SU-DHL-6 (cell line): ENCODE data around the gene CLEC2D.

Experiments
- EZH2phosphoT487 ChIP-seq: fragments of 200-600 bp; sonication (generic), shearing (Covaris generic); conservative IDR thresholded peaks from 2 replicates; pipeline ENCODE4 v1.6.1; 2018; ENCODE audit warnings: mild to moderate bottlenecking, antibody characterized with exemption, low read length, moderate library complexity, mixed read lengths
- TF ChIP-seq, protein P1 (sequence below): fragments of 200-600 bp; sonication (generic); IDR thresholded peaks from one replicate; pipeline ENCODE4 v1.5.1; 2017; ENCODE audit warnings: antibody characterized with exemption, mild to moderate bottlenecking, low read length, moderate library complexity; ENCODE audit not compliant: insufficient read depth, poor library complexity, severe bottlenecking

GRCh38 chr12:9698681-9699080, 29.2 kb downstream of the CLEC2D start:
- TF ChIP-seq, protein P1, sequence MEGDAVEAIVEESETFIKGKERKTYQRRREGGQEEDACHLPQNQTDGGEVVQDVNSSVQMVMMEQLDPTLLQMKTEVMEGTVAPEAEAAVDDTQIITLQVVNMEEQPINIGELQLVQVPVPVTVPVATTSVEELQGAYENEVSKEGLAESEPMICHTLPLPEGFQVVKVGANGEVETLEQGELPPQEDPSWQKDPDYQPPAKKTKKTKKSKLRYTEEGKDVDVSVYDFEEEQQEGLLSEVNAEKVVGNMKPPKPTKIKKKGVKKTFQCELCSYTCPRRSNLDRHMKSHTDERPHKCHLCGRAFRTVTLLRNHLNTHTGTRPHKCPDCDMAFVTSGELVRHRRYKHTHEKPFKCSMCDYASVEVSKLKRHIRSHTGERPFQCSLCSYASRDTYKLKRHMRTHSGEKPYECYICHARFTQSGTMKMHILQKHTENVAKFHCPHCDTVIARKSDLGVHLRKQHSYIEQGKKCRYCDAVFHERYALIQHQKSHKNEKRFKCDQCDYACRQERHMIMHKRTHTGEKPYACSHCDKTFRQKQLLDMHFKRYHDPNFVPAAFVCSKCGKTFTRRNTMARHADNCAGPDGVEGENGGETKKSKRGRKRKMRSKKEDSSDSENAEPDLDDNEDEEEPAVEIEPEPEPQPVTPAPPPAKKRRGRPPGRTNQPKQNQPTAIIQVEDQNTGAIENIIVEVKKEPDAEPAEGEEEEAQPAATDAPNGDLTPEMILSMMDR, result no peak
- TF ChIP-seq EZH2phosphoT487, result no peak
